ENCODE results near the gene AFF2.

GRCh38 chrX:149022485-149022884 lies 522.1 kb downstream of the AFF2 start:
- TF ChIP-seq POLR2A (IDR thresholded peaks at IDR 0.05) = no peak
- TF ChIP-seq, protein P1, sequence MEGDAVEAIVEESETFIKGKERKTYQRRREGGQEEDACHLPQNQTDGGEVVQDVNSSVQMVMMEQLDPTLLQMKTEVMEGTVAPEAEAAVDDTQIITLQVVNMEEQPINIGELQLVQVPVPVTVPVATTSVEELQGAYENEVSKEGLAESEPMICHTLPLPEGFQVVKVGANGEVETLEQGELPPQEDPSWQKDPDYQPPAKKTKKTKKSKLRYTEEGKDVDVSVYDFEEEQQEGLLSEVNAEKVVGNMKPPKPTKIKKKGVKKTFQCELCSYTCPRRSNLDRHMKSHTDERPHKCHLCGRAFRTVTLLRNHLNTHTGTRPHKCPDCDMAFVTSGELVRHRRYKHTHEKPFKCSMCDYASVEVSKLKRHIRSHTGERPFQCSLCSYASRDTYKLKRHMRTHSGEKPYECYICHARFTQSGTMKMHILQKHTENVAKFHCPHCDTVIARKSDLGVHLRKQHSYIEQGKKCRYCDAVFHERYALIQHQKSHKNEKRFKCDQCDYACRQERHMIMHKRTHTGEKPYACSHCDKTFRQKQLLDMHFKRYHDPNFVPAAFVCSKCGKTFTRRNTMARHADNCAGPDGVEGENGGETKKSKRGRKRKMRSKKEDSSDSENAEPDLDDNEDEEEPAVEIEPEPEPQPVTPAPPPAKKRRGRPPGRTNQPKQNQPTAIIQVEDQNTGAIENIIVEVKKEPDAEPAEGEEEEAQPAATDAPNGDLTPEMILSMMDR (IDR thresholded peaks at IDR 0.05) = no peak

Measured in uterus (tissue), 2 donors.